ENCODE results near the gene DOK5.

Gene DOK5

DNA sequence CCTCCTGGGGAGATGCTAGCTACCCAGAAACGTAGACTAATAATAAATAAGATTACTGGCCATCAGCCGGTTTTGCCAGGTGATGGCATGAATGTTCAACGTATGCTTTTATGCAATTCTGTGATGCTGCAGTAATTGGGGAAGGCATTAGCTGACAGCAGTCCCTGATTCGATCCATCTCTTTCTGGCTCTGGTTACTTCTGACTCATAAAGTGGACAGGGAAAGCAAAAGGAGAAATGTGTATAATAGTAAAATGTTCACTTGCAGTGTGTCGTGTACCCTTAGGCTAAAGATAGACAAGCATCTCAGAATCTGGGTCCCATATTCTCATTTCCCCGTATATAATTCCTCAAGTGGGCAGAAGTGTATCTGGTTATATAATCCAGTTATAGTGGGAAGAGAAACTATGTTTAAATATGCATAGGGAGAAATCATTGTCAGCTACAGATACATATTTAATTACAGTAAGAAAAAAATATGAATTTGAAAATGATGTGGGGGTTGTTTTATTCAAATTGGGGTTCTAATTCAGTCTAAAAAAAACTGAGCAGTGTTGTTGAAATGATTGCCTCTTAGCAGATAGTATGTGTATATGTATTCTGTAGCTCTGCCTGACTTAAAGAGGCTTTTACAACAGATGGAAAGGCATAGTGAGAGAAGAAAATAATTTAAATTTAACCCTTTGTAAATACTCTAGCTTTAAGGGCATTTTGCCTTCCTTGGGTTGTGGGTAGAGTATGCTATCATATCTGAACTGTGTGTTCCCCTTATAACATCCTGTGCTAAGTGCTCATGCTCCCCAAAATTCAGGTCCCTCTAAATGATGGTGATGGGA, 40.6 kb downstream of the DOK5 start:
- DNase-seq: no peak

DNA sequence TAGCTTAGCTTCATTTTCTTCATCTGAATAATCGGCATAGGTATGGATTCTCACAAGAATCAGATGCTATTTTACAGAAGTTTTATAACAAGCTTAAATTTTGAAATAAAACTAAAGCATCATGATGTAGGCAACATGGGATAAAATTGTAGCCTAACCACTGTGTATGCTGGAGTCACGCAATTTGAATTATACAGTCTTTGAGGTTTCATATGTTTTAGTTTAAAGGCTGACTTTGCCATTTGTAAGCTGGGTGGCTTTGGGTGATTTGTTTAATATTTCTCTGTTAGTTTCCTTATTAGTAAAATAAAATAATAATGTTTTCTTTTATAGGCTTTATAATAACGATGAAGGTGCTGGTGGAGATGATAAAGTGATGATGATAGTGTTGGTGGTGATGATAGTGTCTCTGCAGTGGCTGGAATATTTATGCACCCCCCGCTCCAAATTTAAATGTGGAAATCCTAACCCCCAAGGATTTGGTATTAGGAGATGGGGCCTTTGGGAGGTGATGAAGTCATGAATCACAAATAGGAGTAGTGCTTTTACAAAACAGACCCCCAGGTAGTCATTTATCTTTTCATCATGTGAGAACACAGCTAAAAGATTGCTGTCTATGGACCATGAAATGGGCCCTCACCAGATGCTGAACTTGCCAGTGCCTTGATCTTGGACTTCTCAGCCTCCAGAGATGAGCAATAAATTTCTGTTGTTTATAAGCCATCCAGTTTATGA, 42.0 kb downstream of the DOK5 start:
- DNase-seq: no peak

DNA sequence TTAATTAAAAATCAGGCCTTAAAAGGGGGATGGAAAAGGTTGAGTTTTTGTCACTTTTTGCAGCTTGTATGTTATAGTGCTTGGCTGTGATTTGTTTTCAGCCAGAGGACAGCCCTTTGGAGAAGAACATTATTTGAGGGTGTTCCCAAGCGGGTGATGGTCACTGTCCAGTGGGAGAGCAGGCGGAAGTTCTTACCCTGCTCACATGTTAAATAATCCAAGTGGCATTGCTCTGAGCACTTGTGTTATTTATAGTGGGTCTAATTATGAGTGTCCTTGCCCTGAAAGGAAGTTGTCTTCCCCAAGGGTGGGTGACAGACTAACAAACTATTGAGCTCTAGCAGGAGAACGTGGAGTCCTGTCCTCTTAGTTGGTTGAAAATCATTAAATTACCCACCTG, 49.5 kb downstream of the DOK5 start:
- no peak for DNase-seq

DNA sequence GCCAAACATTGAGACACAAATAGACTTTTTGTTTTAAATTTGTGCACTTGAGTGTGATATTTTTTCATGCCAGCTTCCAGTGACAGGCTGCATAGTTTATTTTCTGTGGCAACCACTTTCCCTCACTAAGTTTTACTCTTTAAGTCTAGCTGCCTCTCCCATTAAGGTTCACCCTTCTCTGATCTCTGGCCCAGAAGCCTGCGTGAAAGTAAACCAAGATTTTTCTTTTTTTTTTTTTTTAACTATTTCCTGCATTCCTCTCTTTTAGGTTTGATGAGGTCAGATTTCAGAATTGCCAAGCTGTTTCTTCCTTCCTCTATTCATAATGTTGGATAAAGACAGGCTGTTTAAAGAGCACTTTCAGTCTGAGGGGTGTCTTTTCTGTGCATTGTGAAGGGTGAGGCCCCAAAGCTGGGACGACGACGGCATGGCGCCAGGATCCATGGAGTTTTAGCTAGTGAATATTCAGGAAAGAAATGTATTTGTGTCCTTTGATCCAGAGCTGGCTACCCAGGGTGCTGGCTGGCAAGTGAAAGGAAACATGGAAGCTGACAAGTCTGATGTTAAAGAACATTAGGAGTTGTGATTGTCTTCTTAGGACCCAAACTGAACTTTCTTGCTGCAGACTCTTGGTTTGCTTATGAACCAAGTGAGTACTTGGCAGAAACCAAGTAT, 50.7 kb downstream of the DOK5 start:
- DNase-seq: no peak

DNA sequence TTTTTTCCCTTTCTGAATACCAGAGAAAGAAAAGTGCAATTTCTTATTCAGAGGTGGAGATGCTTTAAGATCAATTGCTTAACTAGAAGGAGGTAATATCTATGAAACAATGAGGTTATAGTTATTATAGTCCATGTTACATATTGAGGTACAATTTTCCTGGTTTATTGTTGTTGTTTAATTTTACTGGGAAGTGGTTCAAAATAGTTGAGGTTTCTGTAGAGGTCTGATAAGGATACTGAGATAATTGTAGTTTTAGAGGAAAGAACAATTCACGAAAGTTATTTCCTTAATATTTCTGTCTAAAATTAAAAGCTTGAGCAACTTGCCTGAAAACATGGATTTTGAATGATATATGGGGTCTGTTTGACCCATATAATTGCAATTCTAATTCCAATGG, 51.4 kb downstream of the DOK5 start:
- DNase-seq: no peak

DNA sequence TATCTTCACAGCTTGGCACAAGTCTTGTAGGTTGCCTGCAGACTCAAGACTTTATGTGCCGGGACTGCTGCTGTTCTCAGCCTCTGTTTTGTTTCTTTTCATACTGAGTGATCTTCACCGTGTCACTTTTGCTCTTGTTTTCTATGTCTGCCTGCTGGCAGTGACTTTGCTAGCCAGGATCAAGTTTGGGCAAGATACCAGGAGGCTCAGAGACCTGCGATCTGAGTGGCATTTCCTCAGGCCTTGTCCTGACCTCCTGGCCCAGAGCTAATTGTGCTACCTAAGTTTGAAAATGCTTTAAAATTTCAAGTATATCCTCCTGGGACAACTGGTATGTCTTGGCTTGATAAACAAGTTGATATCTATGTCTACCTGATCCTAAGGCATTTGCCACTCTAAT, 57.2 kb downstream of the DOK5 start:
- no peak for DNase-seq

DNA sequence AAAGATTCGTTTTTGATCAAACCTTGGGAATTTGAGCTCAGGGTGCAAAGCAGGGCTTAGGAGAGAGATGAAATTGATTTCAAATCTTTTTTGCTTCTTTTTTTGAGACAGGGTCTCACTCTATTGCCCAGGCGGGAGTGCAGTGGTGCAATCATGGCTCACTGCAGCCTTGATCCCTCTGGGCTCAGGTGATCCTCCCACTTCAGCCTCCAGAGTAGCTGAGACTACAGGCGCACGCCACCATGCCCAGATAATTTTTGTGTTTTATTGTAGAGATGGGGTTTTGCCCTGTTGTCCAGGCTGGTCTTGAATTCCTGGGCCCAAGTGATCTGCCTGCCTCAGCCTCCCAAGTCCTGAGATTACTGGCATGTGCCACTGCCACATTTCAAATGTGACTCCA, 58.7 kb downstream of the DOK5 start:
- DNase-seq: no peak

DNA sequence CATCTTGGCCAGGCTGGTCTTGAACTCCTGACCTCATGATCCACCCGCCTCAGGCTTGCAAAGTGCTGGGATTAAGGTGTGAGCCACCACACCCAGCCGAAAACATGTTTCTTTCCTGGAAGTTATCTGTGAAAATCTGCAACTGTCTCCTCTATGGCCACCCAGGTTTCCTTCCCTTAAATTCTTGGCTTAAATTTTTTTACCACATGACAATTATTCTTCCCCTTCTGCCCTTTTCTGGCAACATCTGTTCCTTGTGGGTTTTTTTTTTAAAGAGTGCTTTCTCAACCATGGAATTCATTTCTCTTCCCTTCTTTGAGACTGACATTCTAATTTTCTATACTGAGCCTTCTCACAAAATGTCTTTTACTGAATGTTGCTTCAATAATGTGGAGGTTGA, 59.6 kb downstream of the DOK5 start:
- no peak for DNase-seq

DNA sequence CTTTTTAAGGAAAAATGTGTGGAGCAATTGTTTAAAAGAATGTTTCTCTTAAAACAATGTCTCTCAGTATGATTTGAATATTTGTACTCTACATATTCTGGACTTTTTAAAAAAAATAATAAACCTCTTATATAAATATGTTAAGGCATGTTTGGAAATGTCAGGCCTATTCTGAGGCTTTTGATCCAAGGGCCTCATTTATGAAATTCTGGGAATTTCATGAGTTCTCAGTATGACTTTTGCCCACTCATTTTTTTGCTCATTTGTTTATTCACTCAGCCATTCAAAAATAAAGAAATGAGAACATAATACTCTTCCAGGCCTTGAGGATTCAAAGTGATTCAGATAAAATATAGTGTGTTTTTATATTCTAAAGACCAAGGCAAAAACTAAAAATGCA, 60.4 kb downstream of the DOK5 start:
- no peak for DNase-seq

DNA sequence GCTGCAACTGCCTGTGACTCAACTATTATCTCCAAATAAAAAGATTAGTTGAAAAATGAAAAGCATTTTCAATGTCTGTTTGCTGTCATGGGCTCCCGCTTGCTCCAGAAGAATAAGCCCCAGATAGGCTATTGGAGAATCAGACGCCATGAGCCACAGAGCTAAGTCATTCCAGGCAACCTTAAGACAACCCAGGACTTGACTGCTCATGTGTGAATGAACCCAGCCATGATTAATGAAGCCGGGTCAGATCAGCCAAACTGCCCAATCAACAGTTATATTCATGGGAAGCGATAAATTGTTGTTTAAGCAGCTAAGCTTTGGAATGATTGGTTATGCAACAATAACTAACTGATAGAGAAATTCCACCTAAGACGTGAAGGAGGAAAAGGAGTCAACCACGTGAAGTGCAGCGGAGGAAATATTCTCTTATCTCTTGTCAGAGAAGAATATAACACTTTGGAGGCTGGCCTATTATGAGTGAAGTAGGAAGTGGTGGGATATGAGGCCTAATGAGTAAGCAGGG, 64.2 kb downstream of the DOK5 start:
- DNase-seq: no peak

DNA sequence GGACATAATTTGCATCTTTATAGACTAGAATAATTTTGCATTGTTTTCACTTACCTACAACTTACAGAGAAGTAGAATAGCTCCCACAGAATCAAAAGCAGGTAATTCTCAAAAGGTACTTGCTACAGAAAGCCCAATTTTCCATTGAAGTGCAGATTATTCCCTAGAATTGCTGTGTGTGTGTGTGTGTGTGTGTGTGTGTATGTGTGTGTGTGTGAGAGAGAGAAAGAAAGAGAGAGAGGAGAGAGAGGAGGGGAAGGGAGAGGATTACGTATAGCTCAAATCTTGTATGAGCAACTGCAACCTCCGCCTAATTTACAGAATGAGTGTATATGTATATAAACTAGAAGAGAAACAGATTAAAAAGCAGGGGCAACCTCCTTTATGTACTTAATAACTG, 68.0 kb downstream of the DOK5 start:
- DNase-seq: no peak

DNA sequence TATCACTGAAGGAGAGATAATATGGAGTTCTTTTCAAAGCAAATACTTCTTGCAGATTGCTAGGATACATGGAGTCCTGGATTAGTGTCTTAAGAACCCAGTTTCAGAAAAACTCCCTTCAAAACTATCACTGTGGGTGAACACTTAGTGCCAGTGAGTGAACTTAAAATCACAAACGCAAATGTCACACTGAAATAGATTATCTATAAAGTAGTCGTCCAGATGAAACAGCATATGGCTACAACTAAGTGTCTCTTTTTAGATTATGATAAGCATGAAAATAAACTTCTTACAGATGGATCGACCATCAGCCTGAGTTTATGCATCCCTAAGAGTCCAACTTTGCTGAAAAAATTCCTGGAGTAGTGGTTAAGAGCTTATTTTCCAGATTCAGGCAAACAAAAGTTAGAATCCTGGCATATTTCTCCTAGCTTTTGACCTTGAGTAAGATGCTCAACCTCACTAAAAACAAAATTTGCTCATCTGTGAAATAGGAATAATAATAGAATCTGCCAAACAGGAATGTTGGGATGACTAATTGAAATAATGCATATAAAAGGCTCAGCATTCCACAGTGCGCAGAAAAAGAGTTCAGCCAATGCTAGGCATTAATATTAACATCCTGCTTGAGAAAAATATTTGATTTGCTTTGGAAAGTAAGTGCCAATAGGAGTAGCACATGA, 70.4 kb downstream of the DOK5 start:
- DNase-seq: no peak

DNA sequence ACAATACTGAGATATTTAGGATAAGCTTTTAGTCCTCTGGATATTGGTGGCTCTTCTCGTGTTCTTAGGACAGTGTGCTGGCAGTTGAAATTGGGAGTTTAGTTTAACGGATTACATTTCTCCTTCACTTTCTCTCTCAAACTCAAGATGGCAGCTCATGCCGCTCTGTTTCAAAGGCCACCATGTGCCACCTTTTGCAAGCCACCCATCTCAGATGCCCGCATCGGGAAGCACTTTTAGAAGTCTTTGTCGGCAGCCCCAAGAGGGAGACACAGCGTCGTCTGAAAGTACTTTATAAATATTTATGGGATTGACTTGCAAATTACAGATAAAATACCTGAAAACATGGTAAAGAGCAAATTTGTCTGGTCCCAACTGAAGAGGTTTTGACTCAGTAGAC, 73.5 kb downstream of the DOK5 start:
- DNase-seq: no peak

DNA sequence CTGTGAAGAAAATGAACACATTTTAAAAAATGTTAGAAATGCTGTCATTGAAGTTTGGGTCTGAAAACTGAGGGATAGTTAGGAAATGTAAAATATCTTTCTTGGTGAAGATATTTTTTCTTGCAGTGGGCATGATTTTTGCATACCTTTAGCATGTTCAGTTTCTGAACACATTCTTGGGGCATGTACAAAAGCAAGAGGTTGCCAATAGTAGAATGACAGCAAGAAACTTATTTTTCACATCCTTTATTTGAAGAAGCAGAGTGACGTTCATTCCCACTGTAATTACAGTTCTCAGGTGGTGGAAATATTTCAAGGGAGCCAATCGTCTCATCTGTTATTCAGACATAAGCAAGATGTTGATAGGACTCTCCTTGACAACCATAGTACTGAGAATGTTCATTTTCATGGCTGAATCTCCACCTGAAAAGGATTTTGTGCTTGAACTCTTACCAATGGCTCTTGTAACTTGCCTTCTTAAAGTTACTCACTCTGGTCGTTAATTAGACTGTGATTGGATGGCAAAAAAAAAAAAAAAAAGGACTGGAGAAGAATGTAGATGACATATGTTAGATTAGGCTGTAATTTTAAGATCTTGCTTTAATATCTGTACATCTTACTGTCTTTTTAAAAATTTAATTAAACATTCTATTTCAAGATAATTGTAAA, 74.4 kb downstream of the DOK5 start:
- no peak for DNase-seq

DNA sequence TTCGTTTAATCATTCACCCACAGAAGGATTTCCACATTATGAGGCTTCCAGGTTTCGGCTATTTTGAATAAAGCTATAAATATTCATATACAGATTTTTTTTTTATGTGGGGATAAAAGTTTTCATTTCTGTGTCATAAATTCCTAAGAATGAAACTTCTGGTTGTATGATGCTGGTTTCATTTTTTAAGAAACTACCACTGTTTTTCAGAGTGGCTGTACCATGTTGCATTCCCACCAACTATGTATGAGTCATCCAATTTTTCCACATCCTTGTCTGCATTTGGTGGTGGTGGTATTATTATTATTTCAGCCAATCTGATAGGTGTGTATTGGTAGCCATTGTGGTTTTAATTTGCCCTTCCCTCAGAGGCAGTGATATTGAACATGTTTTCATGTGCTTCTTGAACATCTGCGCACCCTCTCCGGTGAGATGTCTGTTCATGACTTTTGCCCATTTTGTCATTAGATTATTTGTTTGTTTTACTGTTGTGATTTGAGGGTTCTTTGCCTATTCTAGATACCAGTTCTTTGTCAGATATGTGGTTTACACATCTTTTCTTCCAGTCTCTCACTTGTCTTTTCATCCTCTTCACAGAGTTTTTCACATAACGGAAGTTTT, 75.5 kb downstream of the DOK5 start:
- no peak for DNase-seq

DNA sequence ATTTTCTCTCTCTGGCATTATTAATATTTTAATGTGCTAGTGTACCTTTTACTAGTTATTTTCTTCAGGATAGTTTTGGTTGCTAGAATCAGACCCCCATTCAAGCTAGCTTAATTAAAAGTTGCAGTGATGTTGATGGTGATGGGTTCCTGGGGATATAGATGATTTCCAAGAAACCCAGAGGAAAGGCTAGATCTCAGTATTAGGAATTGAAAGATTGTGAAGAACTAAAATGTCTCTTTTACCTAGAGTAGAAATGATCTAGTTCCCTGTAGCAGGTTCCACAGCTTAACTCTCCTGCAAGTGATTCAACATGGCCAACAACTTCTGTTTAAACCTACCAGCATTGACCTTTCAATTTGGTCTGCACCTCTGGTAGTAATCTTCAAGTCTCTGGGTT, 78.6 kb downstream of the DOK5 start:
- DNase-seq: no peak

DNA sequence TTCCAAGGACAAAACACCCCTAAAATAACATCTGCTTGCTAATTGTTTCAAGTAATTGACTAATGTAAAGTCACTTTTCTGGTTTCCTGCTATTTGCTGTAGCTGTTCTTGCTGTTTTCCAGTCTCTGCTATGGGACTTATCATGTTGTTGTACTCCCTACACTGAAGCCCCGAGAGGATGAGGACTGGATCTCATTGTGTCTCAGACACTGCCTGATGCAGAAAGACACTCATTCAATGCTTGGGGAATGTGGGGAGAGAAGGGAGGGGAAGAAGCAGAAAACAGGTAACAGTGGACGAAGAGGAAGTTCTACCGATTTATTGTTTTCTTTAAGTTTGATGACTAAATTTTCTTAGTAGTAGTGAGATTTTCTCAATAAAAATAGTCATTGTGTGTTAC, 79.8 kb downstream of the DOK5 start:
- no peak for DNase-seq

DNA sequence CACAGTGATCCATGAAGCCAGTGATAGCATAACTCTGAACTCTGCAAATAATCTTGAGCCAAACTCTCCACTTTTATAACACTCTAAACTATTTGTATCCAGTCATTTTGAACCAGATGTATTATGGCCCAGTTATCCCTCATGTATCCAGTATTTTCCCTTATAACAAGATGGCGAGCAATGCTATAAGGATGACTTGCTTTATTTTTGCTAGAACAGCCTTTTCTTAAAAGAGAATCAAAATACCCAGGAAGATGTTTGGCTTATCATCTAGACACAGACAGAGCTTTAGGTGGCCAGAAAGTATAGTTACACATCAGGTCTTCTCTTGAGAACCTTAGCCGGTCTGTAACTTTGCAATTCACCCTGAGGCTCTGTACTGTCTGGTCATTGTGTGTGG, 81.0 kb downstream of the DOK5 start:
- DNase-seq: no peak

DNA sequence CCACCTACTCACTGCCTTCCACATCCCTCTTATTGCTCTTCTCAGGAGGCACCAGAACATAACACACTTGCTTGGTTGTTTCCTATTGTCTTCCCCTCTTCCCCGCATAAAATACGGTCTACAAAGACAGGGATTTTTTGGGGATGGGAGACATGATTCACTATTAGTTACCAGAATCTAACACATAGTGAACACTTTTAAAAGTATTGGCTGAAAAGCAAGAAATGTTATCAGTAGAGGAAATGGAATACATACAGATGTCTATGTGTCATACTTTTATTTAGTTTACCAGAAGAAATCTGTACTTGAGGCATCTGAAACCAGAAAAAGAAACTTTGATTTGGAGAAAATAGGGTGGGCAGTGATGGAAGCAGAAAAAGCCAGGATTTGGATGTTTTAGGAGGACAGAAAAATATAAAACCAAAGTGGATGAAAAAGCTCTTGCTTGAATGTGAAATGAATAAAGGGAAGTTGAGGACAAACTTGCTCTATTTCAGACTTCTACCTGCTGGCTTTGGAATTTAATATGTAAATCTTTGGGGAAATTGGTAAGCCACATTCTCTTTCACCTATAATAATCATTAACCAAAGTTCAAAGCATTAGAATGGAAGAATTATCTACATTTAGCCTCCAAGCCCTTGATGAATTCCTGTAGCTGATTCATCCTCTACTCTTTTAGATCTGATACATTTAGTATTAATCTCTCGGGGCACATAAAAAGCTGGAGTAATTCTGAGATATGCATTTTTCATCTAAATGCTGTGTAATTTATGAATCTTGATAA, 82.6 kb downstream of the DOK5 start:
- no peak for DNase-seq

DNA sequence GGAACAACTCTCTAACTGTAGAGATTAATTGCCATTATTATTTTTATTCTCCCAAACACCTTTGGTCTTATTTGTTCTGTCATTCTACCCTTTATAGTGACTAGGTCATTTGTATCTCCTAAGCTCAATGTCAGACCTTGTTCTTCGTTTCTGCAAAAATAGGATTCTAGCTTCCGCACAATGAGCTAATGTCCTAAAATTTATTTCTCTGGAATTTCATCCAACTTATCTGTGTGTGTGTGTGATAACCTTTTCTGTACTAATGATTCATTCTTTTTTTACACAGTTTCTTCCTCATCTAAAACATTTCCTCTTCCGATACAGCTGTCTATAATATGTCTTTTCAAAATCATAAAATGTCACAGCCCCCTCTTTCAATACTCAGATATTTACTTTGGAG, 84.5 kb downstream of the DOK5 start:
- DNase-seq: no peak

DNA sequence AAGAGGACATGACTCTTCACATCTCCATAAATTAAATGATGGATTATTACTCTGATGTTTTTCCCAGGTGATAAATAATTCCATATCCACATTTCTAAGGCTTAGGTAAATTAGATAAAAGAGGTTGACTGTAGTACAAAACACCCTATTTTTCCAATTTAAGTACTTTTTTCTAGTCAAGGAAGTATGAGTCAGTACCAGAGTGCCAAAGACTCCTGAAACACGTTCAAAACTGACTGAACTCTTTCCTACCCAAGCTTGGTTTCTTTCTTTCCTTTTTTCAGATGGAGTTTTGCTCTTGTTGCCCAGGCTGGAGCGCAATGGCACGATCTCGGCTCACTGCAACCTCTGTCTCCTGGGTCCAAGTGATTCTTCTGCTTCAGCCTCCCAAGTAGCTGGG, 85.0 kb downstream of the DOK5 start:
- no peak for DNase-seq
